Adrenal gland (tissue), 5 donors: ENCODE data around the gene INTS1.

Source experiments
- CTCF ChIP-seq, 6 experiments: fragments of 450-650 bp in 4 of 6; fragments of 200-600 bp in 2 of 6; sonication (generic) in 1 of 6; IDR thresholded peaks; 1 replicate in 5 of 6; 2 replicates in 1 of 6; pipeline versions ENCODE4 v1.5.1 to v1.8.0; 2016 to 2021; ENCODE audit warnings: antibody characterized with exemption in 6 of 6, mild to moderate bottlenecking in 2 of 6, moderate library complexity in 1 of 6
- POLR2A ChIP-seq, 2 donors: fragments of 450-650 bp; IDR thresholded peaks; one replicate each; pipeline ENCODE4 v1.6.1; 2017; ENCODE audit warnings: antibody characterized with exemption in 2 of 2, mild to moderate bottlenecking in 2 of 2, moderate library complexity in 1 of 2
- donor health status: DM: no; HTN: no; CAD: no.

- TF ChIP-seq POLR2A (IDR thresholded peaks at IDR 0.05) (no peak), CTCF (IDR thresholded peaks at IDR 0.05) (no peak)
Measured at GRCh38 chr7:1510780-1511154, 6.6 kb upstream of the INTS1 start.
